HCT116 (cell line): ENCODE data around the gene HRH4. TPM values are rescaled to one million over a fixed set of nuclear protein-coding genes. Genes with fewer than 3 reads are reported as not detected.

Experiments used
- ATAC-seq: fragments of 200-7000 bp; cut with Tn5 transposase; 2 replicates; pipeline ENCODE4 v1.9.1; 2020; ENCODE audit warnings: mild to moderate bottlenecking, moderate library complexity
- BruUV-seq: library from RNA; stranded (reverse); fragments of 400-500 nt; replicated peaks from 2 replicates; lab custom pipeline; 2021; lab: Mats Ljungman, UMichigan
- CTCF ChIA-PET: fragments of 300-600 bp; sonication (Branson Sonifier 250); formaldehyde crosslinking; loops from one replicate; lab custom pipeline; 2021; ENCODE audit warnings: antibody characterized with exemption; lab: Charles Lee
- POLR2A ChIA-PET: fragments of 300-600, 350-600 bp; sonication (Branson Sonifier 250); formaldehyde crosslinking; loops from one replicate; lab custom pipeline; 2021; ENCODE audit warnings: antibody characterized with exemption; lab: Charles Lee
- RAD21 ChIA-PET, 2 experiments: fragments of 300-600 bp; sonication (Branson Sonifier 250); formaldehyde crosslinking; loops; one replicate each; lab custom pipeline; 2023; ENCODE audit warnings: low total read pairs in 2 of 2; ENCODE audit not compliant: uncharacterized antibody in 2 of 2, unreplicated experiment in 2 of 2, low non-redundant PET in 1 of 2; lab: Charles Lee
- DNase-seq: peaks from one replicate; pipeline ENCODE4 v3.0.0-alpha.2; 2010; ENCODE audit warnings: low read depth, low spot score
- H2AFZ ChIP-seq: fragments of 200-600 bp; shearing (Covaris generic), sonication (generic); 2 replicates; pipeline ENCODE4 v1.6.1; 2017; ENCODE audit warnings: low read depth, mixed run types, mixed read lengths, antibody characterized with exemption, low read length; ENCODE audit not compliant: poor library complexity, severe bottlenecking
- H3K27ac ChIP-seq: 2 replicates; pipeline ENCODE4 v1.5.1; 2012; ENCODE audit warnings: low read depth, low read length
- H3K27me3 ChIP-seq: fragments of 200-600 bp; sonication (generic); 2 replicates; pipeline ENCODE4 v1.6.1; 2016; ENCODE audit warnings: mixed run types, low read length, mixed read lengths; ENCODE audit not compliant: insufficient read depth
- H3K36me3 ChIP-seq, 2 experiments: fragments of 200-500 bp in 1 of 2; fragments of 200-600 bp in 1 of 2; sonication (Bioruptor generic) in 1 of 2; sonication (generic) in 1 of 2; 2 replicates each; pipeline versions ENCODE4 v1.5.1 to v1.6.1; 2014 to 2016; ENCODE audit warnings: low read length in 2 of 2, inconsistent platforms in 1 of 2, mixed read lengths in 1 of 2, mixed run types in 1 of 2; ENCODE audit not compliant: insufficient read depth in 2 of 2, control insufficient read depth in 1 of 2
- H3K4me1 ChIP-seq, 2 experiments: fragments of 200-600 bp in 1 of 2; sonication (generic) in 1 of 2; 2 replicates each; pipeline versions ENCODE4 v1.5.1 to v1.6.1; 2012 to 2017; ENCODE audit warnings: low read length in 2 of 2, inconsistent platforms in 1 of 2, mild to moderate bottlenecking in 1 of 2, mixed read lengths in 1 of 2, mixed run types in 1 of 2, moderate library complexity in 1 of 2; ENCODE audit not compliant: insufficient read depth in 2 of 2, control insufficient read depth in 1 of 2
- H3K4me2 ChIP-seq: fragments of 200-600 bp; sonication (generic); 2 replicates; pipeline ENCODE4 v1.6.1; 2017; ENCODE audit warnings: mixed run types, low read length, mixed read lengths
- H3K4me3 ChIP-seq, 2 experiments: fragments of 200-600 bp in 1 of 2; sonication (generic) in 1 of 2; replicated peaks in 1 of 2; 2 replicates each; pipeline ENCODE4 v1.5.1; 2011 to 2016; ENCODE audit warnings: low read length in 2 of 2, control low read depth in 1 of 2, low read depth in 1 of 2, mild to moderate bottlenecking in 1 of 2, mixed read lengths in 1 of 2, mixed run types in 1 of 2
- H3K79me2 ChIP-seq: fragments of 200-600 bp; sonication (generic); 2 replicates; pipeline ENCODE4 v1.6.1; 2017; ENCODE audit warnings: mild to moderate bottlenecking, mixed run types, low read length, moderate library complexity, mixed read lengths; ENCODE audit not compliant: insufficient read depth
- H3K9ac ChIP-seq: fragments of 200-600 bp; sonication (generic); 2 replicates; pipeline ENCODE4 v1.6.1; 2016; ENCODE audit warnings: low read length, mixed read lengths
- H3K9me2 ChIP-seq: fragments of 200-600 bp; sonication (generic), shearing (Covaris generic); 2 replicates; pipeline ENCODE4 v1.6.1; 2017; ENCODE audit warnings: mixed run types, mild to moderate bottlenecking, moderate library complexity; ENCODE audit not compliant: insufficient read depth
- H3K9me3 ChIP-seq, 2 experiments: fragments of 200-500 bp in 1 of 2; fragments of 200-600 bp in 1 of 2; sonication (Bioruptor generic) in 1 of 2; sonication (generic) in 1 of 2; 2 replicates each; pipeline ENCODE4 v1.6.1; 2014 to 2017; ENCODE audit warnings: low read length in 2 of 2, mixed read lengths in 2 of 2, inconsistent platforms in 1 of 2, low read depth in 1 of 2, mild to moderate bottlenecking in 1 of 2, mixed run types in 1 of 2, moderate library complexity in 1 of 2; ENCODE audit not compliant: control insufficient read depth in 1 of 2, insufficient read depth in 1 of 2
- H4K20me1 ChIP-seq: fragments of 200-600 bp; sonication (generic), shearing (Covaris generic); 2 replicates; pipeline ENCODE4 v1.6.1; 2017; ENCODE audit warnings: mixed run types, mild to moderate bottlenecking, moderate library complexity; ENCODE audit not compliant: insufficient read depth
- EGR1 ChIP-seq: IDR thresholded peaks from 2 replicates; pipeline ENCODE4 v1.6.1; 2012; ENCODE audit warnings: low read depth
- ELF1 ChIP-seq: IDR thresholded peaks from 2 replicates; pipeline ENCODE4 v1.6.1; 2012; ENCODE audit warnings: low read depth, borderline replicate concordance
- EZH2phosphoT487 ChIP-seq: fragments of 200-600 bp; IDR thresholded peaks from 2 replicates; pipeline ENCODE4 v1.6.1; 2018; ENCODE audit warnings: antibody characterized with exemption, borderline replicate concordance
- FOSL1 ChIP-seq: IDR thresholded peaks from 2 replicates; pipeline ENCODE4 v1.6.1; 2012; ENCODE audit warnings: low read depth
- RAD21 ChIP-seq: IDR thresholded peaks from 2 replicates; pipeline ENCODE4 v1.6.1; 2012; ENCODE audit warnings: low read depth, mild to moderate bottlenecking
- SP1 ChIP-seq: IDR thresholded peaks from 2 replicates; pipeline ENCODE4 v1.6.1; 2012; ENCODE audit warnings: low read depth
- SRF ChIP-seq: IDR thresholded peaks from 2 replicates; pipeline ENCODE4 v1.6.1; 2012; ENCODE audit warnings: low read depth
- YY1 ChIP-seq: IDR thresholded peaks from 2 replicates; pipeline ENCODE4 v1.6.1; 2011; ENCODE audit warnings: low read length, low read depth, moderate library complexity, mild to moderate bottlenecking; ENCODE audit not compliant: insufficient replicate concordance; ENCODE audit errors: extremely low read depth
- ZBTB33 ChIP-seq: IDR thresholded peaks from 2 replicates; pipeline ENCODE4 v1.6.1; 2011; ENCODE audit warnings: mild to moderate bottlenecking, low read length, moderate library complexity; ENCODE audit not compliant: insufficient replicate concordance; ENCODE audit errors: extremely low read depth
- intact Hi-C: fragments of 100-400 bp; cut with micrococcal nuclease; formaldehyde crosslinking; loops from 2 replicates; pipeline ENCODE4 v1.10.0; 2022
- total RNA-seq: library from RNA; stranded (reverse); gene quantifications from one replicate; pipeline ENCODE4 v1.2.1, GENCODE V29; 2021; ENCODE audit not compliant: unreplicated experiment
- TF ChIP-seq, protein P1 (sequence below): IDR thresholded peaks from 2 replicates; pipeline ENCODE4 v1.6.1; 2012

The HRH4 gene
- total RNA-seq, 1 experiment from 2014 or later, result not detected

- no peaks in the 10 kb centered on the region for H3K36me3 ChIP-seq
- TF ChIP-seq ELF1, result no peak
- no peak for TF ChIP-seq ZBTB33
- no peak for TF ChIP-seq RAD21
- TF ChIP-seq FOSL1, result no peak
- no peak for TF ChIP-seq EZH2phosphoT487
- no peak for TF ChIP-seq EGR1
- TF ChIP-seq SP1, result no peak
- TF ChIP-seq, protein P1, sequence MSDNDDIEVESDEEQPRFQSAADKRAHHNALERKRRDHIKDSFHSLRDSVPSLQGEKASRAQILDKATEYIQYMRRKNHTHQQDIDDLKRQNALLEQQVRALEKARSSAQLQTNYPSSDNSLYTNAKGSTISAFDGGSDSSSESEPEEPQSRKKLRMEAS, result no peak
- TF ChIP-seq YY1, result no peak
- TF ChIP-seq SRF, result no peak
- intact Hi-C loops, result no loop called here
- no peak overlapping the region for H3K27ac ChIP-seq
- no peak overlapping the region for H3K4me3 ChIP-seq
- no peaks in the 10 kb centered on the region for H4K20me1 ChIP-seq
- BruUV-seq, result no TSS peak
- no peaks in the 10 kb centered on the region for H3K9me2 ChIP-seq
- ChIA-PET RAD21 (no interaction called here), CTCF (interaction anchor here (1.5 to 1.7 kb wide), 2 partner anchors 8 to 17 kb away, joined by 4 read pairs; no protein-coding TSS in a partner anchor), POLR2A (no interaction called here)
- no peaks in the 10 kb centered on the region for H3K9me3 ChIP-seq
- H3K4me2 ChIP-seq, result no peak overlapping the region
- H2AFZ ChIP-seq, result no peak overlapping the region
- H3K9ac ChIP-seq, result no peak overlapping the region
- ATAC-seq (no peak), DNase-seq (no peak)
- H3K27me3 ChIP-seq, result no peaks in the 10 kb centered on the region
- H3K79me2 ChIP-seq, result no peaks in the 10 kb centered on the region
- H3K4me1 ChIP-seq, result peaks cover 0 to 3% of the 10 kb centered on the region in 2 experiments; a peak in 1 of 4 replicates
Measured at GRCh38 chr18:24506175-24506574, 45.7 kb downstream of the HRH4 start.
